Measurements from ENCODE around the gene ZNF329.

Gene ZNF329

DNA sequence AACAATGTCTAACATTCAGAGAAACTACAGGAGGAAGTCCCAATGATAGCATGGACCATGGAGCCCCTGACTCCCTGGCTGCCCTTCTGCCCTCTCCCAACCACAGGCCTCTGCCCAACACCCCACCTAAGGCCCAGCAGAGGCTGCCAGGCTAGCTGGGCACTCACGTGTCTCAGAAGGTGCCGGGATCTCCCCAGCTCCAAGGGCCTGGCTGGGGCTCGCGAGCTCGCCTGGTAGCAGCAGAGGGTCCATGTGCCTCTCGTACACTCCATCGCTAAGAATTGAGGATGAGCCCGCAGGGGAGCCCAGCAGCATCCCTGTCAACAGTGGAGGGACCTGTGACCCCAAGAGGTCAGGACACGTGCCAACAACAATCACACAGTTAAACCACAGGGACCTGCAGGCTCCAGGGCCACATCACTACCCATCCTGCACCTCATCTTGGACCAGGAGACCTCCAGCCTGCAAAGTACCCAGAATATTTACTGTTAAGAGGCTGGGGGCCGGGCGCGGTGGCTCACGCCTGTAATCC lies 62.0 kb downstream of the ZNF329 start:
- H3K4me3 ChIP-seq (replicated peaks; ENCODE audit: low read depth, low read length) = no peak overlapping the region
- TF ChIP-seq, protein P1, sequence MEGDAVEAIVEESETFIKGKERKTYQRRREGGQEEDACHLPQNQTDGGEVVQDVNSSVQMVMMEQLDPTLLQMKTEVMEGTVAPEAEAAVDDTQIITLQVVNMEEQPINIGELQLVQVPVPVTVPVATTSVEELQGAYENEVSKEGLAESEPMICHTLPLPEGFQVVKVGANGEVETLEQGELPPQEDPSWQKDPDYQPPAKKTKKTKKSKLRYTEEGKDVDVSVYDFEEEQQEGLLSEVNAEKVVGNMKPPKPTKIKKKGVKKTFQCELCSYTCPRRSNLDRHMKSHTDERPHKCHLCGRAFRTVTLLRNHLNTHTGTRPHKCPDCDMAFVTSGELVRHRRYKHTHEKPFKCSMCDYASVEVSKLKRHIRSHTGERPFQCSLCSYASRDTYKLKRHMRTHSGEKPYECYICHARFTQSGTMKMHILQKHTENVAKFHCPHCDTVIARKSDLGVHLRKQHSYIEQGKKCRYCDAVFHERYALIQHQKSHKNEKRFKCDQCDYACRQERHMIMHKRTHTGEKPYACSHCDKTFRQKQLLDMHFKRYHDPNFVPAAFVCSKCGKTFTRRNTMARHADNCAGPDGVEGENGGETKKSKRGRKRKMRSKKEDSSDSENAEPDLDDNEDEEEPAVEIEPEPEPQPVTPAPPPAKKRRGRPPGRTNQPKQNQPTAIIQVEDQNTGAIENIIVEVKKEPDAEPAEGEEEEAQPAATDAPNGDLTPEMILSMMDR (IDR thresholded peaks at IDR 0.05; ENCODE audit: low read depth, low read length, missing control alignments) = no peak
- DNase-seq (ENCODE audit: extremely low read depth, low read depth) = no peak

DNA sequence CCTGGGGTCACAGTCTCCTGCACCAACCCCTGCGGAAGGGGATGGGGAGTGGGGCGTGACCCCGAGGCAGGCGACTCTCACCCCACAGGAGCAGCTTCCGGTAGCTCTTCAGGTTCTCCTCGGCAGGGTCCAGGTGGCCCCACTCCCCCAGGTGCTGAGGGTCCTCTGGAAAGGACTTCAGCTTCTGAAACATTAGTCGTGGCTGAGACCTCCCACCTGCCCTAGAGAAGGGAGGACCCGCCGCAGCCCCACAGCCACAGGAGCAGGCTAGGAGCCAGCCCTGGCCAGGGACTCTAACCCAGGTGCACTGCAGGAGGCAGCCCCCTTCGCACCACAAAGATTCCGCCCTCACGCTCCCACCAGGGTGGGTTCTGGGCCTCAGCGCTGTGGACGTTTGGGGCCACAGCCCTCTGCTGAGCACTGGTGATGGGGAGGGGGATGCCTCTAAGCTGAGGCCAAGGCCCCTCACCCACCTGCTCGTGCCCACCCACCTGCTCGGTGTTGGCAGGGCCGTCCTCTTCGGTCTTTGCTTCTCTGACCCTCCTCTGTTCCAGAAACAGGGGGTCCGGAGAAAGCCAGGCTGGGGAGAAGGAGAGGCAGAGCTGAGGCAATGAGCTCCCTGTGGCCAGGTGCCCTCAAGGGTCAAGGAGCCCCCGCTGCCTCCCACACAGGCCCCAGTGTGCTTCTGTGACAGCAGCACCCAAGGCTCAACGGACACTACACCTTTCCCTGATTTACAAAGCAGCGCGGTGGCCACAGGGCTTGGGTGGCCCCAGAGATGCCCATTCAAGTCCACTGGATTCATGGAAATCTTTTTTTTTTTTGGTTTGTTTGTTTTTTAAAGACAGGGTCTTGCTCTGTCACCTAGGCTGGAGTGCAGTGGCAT lies 63.5 kb downstream of the ZNF329 start:
- no peak overlapping the region for H3K4me3 ChIP-seq (replicated peaks; ENCODE audit: low read depth, low read length)
- DNase-seq (ENCODE audit: extremely low read depth, low read depth) = no peak
- TF ChIP-seq, protein P1 (IDR thresholded peaks at IDR 0.05; ENCODE audit: low read depth, low read length, missing control alignments) = no peak

GRCh38 chr19:58085348-58085875 lies 65.2 kb downstream of the ZNF329 start:
- no peak overlapping the region for H3K4me3 ChIP-seq (replicated peaks; ENCODE audit: low read depth, low read length)
- TF ChIP-seq, protein P1 (IDR thresholded peaks at IDR 0.05; ENCODE audit: low read depth, low read length, missing control alignments) = no peak
- no peak for DNase-seq (ENCODE audit: extremely low read depth, low read depth)

GRCh38 chr19:58084596-58085347 lies 65.8 kb downstream of the ZNF329 start:
- H3K4me3 ChIP-seq (replicated peaks; ENCODE audit: low read depth, low read length) = no peak overlapping the region
- DNase-seq (ENCODE audit: extremely low read depth, low read depth) = no peak
- TF ChIP-seq, protein P1 (IDR thresholded peaks at IDR 0.05; ENCODE audit: low read depth, low read length, missing control alignments) = no peak

GRCh38 chr19:58083021-58083420 lies 67.6 kb downstream of the ZNF329 start:
- no peak for DNase-seq (ENCODE audit: extremely low read depth, low read depth)
- TF ChIP-seq, protein P1 (IDR thresholded peaks at IDR 0.05; ENCODE audit: low read depth, low read length, missing control alignments) = no peak
- no peak overlapping the region for H3K4me3 ChIP-seq (replicated peaks; ENCODE audit: low read depth, low read length)

DNA sequence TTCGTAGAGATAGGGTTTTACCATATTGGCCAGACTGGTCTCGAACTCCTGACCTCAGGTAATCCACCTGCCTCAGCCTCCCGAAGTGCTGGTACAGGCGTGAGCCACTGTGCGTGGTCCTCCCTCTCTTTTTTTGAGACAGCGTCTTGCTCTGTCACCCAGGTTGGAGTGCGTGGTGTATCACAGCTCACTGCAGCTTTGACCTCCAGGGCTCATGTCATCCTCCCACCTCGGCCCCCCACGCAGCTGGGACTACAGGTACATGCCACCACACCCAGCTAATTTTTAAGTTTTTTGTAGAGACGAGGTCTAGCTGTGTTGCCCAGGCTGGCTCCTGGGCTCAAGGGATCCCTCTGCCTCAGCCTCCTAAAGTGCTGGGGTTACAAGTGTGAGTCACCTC lies 70.8 kb downstream of the ZNF329 start:
- no peak for DNase-seq (ENCODE audit: extremely low read depth, low read depth)
- no peak overlapping the region for H3K4me3 ChIP-seq (replicated peaks; ENCODE audit: low read depth, low read length)
- TF ChIP-seq, protein P1 (IDR thresholded peaks at IDR 0.05; ENCODE audit: low read depth, low read length, missing control alignments) = no peak
